Sigmoid colon (tissue), 4 donors: Measurements from ENCODE around the gene BANP.

ENCODE experiments used
- EP300 ChIP-seq, 4 donors: sonication (generic); formaldehyde crosslinking; IDR thresholded peaks; one replicate each; pipeline ENCODE4 v1.6.1; 2017; ENCODE audit warnings: antibody characterized with exemption in 4 of 4
- POLR2A ChIP-seq, 2 donors: fragments of 450-650 bp; IDR thresholded peaks; one replicate each; pipeline ENCODE4 v1.6.1; 2016; ENCODE audit warnings: antibody characterized with exemption in 2 of 2, mild to moderate bottlenecking in 2 of 2, moderate library complexity in 2 of 2
- POLR2AphosphoS5 ChIP-seq, 4 donors: sonication (generic); formaldehyde crosslinking; IDR thresholded peaks; one replicate each; pipeline ENCODE4 v1.6.1; 2017; ENCODE audit warnings: antibody characterized with exemption in 4 of 4
- TF ChIP-seq, protein P1 (sequence below), 4 experiments: fragments of 450-650 bp in 3 of 4; fragments of 200-600 bp in 1 of 4; IDR thresholded peaks; one replicate each; pipeline ENCODE4 v1.5.1; 2016 to 2019; ENCODE audit warnings: antibody characterized with exemption in 4 of 4, mild to moderate bottlenecking in 3 of 4, moderate library complexity in 2 of 4

DNA sequence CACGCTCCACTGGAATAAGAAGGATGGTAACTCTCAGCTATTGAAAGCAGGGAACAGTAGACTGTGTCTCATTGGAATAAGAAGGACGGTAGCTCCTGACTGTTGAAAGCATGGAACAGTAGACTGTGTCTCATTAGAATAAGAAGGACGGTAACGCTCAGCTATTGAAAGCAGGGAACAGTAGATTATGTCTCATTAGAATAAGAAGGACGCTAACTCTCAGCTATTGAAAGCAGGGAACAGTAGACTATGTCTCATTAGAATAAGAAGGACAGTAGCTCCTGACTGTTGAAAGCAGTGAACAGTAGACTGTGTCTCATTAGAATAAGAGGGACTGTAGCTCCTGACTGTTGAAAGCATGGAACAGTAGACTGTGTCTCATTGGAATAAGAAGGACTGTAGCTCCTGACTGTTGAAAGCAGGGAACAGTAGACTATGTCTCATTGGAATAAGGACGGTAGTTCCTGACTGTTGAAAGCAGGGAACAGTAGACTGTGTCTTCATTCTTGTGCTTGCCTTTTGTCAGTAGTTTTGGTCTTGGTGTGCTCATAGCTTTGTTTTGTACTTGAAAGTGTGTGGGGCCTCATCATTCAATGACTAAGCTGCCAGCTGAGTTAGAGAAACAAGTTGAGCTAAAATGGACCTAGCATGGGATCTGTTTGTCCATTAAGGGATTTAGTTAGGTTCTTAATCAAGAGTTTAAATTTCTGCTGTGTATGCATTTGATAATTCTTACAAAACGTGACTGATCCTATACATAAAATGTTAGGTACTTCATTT is 58.5 kb downstream of the BANP start:
- no peak for TF ChIP-seq POLR2A (IDR thresholded peaks at IDR 0.05)
- TF ChIP-seq POLR2AphosphoS5 (IDR thresholded peaks at IDR 0.05), result no peak
- TF ChIP-seq, protein P1, sequence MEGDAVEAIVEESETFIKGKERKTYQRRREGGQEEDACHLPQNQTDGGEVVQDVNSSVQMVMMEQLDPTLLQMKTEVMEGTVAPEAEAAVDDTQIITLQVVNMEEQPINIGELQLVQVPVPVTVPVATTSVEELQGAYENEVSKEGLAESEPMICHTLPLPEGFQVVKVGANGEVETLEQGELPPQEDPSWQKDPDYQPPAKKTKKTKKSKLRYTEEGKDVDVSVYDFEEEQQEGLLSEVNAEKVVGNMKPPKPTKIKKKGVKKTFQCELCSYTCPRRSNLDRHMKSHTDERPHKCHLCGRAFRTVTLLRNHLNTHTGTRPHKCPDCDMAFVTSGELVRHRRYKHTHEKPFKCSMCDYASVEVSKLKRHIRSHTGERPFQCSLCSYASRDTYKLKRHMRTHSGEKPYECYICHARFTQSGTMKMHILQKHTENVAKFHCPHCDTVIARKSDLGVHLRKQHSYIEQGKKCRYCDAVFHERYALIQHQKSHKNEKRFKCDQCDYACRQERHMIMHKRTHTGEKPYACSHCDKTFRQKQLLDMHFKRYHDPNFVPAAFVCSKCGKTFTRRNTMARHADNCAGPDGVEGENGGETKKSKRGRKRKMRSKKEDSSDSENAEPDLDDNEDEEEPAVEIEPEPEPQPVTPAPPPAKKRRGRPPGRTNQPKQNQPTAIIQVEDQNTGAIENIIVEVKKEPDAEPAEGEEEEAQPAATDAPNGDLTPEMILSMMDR (IDR thresholded peaks at IDR 0.05), result no peak
- TF ChIP-seq EP300 (IDR thresholded peaks at IDR 0.05), result no peak
